ENCODE data around the gene PCBP1. TPM values are rescaled to one million over a fixed set of nuclear protein-coding genes. Genes with fewer than 3 reads are reported as not detected.

PCBP1 gene
- total RNA-seq, 1 donor from 2014 or later, result 301 TPM

DNA sequence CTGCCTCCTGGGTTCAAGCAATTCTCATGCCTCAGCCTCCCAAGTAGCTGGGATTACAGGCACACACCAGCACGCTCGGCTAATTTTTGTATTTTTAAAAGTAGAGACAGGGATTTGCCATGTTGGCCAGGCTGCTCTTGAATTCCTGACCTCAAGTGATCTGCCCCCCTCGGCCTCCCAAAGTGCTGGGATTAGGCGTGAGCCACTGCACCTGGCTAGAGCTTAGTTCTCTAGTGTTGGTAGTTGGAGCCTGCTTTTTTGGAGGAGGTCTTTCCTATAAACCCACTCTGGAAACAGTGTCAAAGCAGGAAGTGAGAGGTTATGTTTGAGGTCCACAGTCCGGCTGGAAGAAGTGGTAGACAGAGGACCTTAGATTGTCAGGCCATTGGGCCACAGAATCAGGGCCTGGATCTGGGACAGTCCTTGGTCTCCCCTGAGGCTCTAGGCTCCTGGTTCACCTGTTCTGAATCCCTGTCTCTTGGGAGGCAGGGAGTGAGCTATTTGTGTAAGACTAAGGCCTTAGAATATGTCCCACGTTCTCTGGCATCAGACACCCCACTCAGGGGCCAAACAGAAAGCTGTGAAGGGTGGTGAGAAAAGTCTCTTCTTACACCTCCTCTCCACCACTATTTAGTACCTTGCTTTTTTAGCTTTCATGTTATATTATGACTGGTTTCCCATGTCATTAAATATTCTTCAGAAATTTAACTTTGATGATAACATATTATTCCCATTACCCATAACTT is 34.5 kb downstream of the PCBP1 start:
- H3K4me1 Mint-ChIP-seq (ENCODE audit: low read depth, unreplicated experiment), result peaks cover 38% of the 10 kb centered on the region

DNA sequence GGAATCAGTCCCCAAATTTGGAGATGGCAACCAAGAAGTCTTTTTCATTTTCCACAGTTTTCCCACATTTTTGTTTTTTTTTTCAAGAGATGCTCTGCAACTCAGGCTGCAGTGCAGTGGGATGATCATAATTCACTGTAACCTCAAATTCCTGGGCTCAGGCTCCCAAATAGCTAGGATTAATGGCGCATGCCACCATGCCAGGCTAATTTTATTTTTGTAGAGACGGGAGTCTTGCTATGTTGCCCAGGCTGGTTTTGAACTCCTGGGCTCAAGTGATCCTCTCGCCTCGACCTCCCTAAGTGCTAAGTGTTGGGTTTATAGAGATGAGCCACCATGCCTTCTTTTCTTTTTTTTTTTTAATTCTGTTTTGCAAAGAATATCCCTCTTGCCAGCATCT is 35.2 kb downstream of the PCBP1 start:
- H3K27ac Mint-ChIP-seq (ENCODE audit: unreplicated experiment), result peak overlapping the region; percentile 100
- H3K27me3 Mint-ChIP-seq (ENCODE audit: unreplicated experiment), result peaks cover 27% of the 10 kb centered on the region
- no peak overlapping the region for H3K4me3 Mint-ChIP-seq (ENCODE audit: unreplicated experiment)

More for the DNA sequence above, 34.5 kb downstream of the PCBP1 start:
- no peak overlapping the region for H3K27ac Mint-ChIP-seq (ENCODE audit: unreplicated experiment)
- peaks cover 27% of the 10 kb centered on the region for H3K27me3 Mint-ChIP-seq (ENCODE audit: unreplicated experiment)
- DNase-seq, result no peak
- TF ChIP-seq, protein P1, sequence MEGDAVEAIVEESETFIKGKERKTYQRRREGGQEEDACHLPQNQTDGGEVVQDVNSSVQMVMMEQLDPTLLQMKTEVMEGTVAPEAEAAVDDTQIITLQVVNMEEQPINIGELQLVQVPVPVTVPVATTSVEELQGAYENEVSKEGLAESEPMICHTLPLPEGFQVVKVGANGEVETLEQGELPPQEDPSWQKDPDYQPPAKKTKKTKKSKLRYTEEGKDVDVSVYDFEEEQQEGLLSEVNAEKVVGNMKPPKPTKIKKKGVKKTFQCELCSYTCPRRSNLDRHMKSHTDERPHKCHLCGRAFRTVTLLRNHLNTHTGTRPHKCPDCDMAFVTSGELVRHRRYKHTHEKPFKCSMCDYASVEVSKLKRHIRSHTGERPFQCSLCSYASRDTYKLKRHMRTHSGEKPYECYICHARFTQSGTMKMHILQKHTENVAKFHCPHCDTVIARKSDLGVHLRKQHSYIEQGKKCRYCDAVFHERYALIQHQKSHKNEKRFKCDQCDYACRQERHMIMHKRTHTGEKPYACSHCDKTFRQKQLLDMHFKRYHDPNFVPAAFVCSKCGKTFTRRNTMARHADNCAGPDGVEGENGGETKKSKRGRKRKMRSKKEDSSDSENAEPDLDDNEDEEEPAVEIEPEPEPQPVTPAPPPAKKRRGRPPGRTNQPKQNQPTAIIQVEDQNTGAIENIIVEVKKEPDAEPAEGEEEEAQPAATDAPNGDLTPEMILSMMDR (IDR thresholded peaks at IDR 0.05; ENCODE audit: partially characterized antibody, unreplicated experiment), result no peak
- no peak overlapping the region for H3K4me3 Mint-ChIP-seq (ENCODE audit: unreplicated experiment)
- H3K9me3 Mint-ChIP-seq (ENCODE audit: unreplicated experiment), result peaks cover 21% of the 10 kb centered on the region
- no peaks in the 10 kb centered on the region for H3K36me3 Mint-ChIP-seq (ENCODE audit: unreplicated experiment)

DNA sequence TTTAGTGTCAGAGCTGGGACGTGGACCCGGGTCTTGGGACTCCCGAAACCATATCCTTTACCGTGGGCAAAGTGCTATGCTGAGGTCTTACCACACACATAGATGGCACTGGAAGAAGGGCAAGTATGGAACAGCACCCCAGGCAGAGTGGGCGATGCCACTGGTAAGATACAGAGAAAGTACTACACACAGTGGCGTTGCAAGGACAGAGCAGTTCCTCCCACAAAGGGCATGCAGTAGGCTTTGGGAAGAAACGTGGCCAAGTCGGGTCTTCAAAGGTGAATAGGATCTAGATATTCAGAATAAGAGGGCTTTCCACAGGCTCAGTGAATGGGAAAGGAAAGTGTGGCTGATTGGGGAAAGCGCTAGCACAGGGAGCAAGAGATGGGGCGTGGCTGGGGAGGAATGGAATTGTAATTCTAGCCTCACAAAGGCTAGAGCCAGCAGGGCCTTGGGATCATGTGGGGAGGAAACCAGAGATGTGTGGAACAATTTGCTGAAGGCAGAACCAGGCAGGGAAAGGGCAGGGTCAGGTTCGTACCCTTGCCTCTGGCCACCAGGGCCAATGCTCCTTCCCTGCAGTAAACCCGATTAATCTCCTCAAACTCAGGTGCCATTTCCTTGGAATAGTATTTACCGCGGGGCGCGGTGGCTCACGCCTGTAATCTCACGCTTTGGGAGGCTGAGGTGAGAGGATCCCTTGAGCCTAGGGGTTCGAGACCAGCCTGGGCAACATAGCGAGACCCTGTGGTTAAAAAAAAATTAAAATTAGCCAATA is 36.0 kb downstream of the PCBP1 start:
- peaks cover 27% of the 10 kb centered on the region for H3K27me3 Mint-ChIP-seq (ENCODE audit: unreplicated experiment)
- peaks cover 21% of the 10 kb centered on the region for H3K9me3 Mint-ChIP-seq (ENCODE audit: unreplicated experiment)
- peak; percentile 43 for DNase-seq
- H3K4me3 Mint-ChIP-seq (ENCODE audit: unreplicated experiment), result peak overlapping the region; percentile 100
- TF ChIP-seq, protein P1 (IDR thresholded peaks at IDR 0.05; ENCODE audit: partially characterized antibody, unreplicated experiment), result no peak
- H3K4me1 Mint-ChIP-seq (ENCODE audit: low read depth, unreplicated experiment), result peaks cover 34% of the 10 kb centered on the region
- H3K36me3 Mint-ChIP-seq (ENCODE audit: unreplicated experiment), result no peaks in the 10 kb centered on the region
- peak overlapping the region; percentile 100 for H3K27ac Mint-ChIP-seq (ENCODE audit: unreplicated experiment)

More for the DNA sequence above, 35.2 kb downstream of the PCBP1 start:
- H3K36me3 Mint-ChIP-seq (ENCODE audit: unreplicated experiment), result no peaks in the 10 kb centered on the region
- no peak for DNase-seq
- H3K9me3 Mint-ChIP-seq (ENCODE audit: unreplicated experiment), result peaks cover 21% of the 10 kb centered on the region
- TF ChIP-seq, protein P1 (IDR thresholded peaks at IDR 0.05; ENCODE audit: partially characterized antibody, unreplicated experiment), result no peak
- H3K4me1 Mint-ChIP-seq (ENCODE audit: low read depth, unreplicated experiment), result peaks cover 36% of the 10 kb centered on the region

DNA sequence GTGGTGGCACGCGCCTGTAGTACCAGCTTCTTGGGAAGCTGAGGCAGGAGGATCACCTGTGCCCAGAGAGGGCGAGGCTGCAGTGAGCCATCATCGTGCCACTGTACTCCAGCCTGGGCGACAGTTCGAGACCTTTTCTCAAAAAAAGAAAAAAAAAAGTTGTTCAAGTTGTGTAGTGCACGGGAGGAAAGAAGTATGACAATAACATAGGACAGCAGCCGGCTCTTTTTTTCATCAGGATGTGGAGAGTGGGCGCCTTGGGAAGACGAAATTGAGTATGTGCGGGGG is 36.5 kb downstream of the PCBP1 start:
- Mint-ChIP-seq H3K4me3 (ENCODE audit: unreplicated experiment) (peak overlapping the region; percentile 100), H3K4me1 (ENCODE audit: low read depth, unreplicated experiment) (peaks cover 33% of the 10 kb centered on the region), H3K36me3 (ENCODE audit: unreplicated experiment) (no peaks in the 10 kb centered on the region), H3K27ac (ENCODE audit: unreplicated experiment) (peak overlapping the region; percentile 100), H3K27me3 (ENCODE audit: unreplicated experiment) (peaks cover 27% of the 10 kb centered on the region), H3K9me3 (ENCODE audit: unreplicated experiment) (peaks cover 20% of the 10 kb centered on the region)
- DNase-seq, result no peak
- TF ChIP-seq, protein P1 (IDR thresholded peaks at IDR 0.05; ENCODE audit: partially characterized antibody, unreplicated experiment), result no peak

Data from glutamatergic neuron (in vitro differentiated cells).